ENCODE data around the gene SNTA1.
"Not testable (repeated sequence)": the region's sequence is repeated elsewhere in the genome, so short reads cannot be mapped to it uniquely, and the experiment has no call there.

Gene SNTA1

GRCh38 chr20:33393609-33394008 lies 50.0 kb downstream of the SNTA1 start:
- DNase-seq (ENCODE audit: low read depth), result no peak

DNA sequence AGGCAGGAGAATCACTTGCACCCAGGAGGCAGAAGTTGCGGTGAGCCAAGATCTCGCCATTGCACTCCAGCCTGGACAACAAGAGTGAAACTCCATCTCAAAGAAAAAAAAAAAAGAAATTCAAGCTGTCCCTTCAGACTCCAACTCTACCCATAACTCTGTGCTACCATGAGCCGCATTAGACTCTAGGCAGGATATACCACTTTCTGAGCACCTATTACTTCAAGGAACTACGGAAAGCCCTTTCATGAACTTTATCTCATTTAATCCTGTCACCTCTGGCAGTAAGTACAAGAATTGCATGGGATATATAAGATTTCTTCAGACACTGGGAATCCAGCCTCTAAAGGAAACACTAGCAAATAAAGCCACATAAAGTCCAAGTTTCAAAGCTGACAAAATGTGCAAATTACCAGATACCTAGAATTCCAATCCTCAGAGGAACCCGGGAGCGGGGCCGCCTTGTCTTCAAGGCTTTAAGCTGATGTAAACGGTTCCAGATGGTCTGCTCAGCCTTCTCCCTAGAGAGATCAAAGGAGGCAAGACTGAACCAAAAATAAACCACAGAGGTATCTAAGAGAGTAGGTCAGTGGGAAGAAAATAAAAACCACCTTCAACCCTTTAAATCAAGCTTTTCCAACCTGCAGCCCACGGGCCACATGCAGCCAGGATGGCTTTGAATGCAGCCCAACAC lies 51.7 kb downstream of the SNTA1 start:
- DNase-seq (ENCODE audit: low read depth), result peak; percentile 55

DNA sequence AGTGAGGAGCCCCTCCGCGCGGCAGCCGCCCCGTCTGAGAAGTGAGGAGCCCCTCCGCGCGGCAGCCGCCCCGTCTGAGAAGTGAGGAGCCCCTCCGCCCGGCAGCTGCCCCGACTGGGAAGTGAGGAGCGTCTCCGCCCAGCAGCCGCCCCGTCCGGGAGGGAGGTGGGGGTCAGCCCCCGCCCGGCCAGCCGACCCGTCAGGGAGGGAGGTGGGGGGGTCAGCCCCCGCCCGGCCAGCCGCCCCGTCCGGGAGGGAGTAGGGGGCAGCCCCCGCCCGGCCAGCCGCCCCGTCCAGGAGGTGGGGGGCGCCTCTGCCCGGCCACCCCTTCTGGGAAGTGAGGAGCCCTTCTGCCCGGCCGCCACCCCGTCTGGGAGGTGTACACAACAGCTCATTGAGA lies 54.2 kb downstream of the SNTA1 start:
- DNase-seq (ENCODE audit: low read depth), result not testable (repeated sequence)

- DNase-seq (ENCODE audit: low read depth), result no peak
Measured at GRCh38 chr20:33388268-33388667, 55.3 kb downstream of the SNTA1 start.

DNA sequence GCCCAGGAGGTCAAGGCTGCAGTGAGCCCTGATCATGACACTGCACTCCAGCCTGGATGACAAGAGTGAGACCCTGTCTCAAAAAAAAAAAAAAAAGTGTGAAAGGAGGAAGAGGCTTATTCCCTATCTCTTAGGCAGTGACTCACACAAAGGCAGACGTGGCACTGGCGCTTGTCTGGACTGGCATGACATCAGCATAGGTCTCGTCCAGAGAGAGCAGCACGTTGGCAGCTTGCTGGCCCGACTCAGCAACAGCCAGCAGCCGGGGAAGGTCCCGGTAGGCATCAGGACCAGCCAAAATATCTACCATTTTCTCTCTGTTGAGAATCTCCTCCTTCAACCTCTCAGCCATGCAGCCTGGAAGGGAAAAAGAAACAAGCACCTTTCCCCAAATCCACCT lies 56.4 kb downstream of the SNTA1 start:
- DNase-seq (ENCODE audit: low read depth), result no peak

DNA sequence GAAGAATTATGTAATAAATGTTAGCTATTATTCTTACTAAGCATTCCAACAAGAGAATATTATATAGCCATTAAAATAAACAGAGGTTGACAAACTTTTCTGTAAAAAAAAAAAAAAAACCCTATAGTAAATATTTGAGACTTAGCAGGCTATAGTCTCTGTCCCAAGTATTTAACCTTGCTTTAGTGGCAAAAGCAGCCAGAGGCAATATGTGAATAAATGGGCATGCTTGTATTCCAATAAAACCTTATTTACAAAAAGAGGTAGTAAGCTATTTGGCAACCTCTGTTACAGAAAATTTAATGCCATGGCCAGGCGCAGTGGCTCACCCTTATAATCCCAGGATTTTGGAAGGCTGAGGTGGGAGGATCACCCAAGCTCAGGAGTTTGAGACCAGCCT lies 56.9 kb downstream of the SNTA1 start:
- DNase-seq (ENCODE audit: low read depth), result no peak

DNA sequence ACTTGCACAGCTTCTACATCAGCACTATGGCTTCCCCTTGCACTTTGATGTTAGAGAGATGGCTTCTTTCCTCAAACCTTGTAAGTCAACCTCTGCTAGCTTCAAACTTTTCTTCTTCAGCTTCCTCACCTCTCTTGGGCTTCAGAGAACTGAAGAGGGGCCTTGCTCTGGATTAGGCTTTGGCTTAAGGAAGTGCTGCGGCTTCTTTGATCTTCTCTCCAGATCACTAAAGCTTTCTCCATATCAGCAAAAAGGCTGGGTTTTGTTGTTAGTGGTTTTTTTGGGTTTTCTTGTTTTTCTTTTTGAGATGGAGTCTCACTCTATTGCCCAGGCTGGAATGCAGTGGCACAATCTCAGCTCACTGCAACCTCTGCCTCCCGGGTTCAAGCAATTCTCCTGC lies 66.2 kb downstream of the SNTA1 start:
- DNase-seq (ENCODE audit: low read depth), result no peak

DNA sequence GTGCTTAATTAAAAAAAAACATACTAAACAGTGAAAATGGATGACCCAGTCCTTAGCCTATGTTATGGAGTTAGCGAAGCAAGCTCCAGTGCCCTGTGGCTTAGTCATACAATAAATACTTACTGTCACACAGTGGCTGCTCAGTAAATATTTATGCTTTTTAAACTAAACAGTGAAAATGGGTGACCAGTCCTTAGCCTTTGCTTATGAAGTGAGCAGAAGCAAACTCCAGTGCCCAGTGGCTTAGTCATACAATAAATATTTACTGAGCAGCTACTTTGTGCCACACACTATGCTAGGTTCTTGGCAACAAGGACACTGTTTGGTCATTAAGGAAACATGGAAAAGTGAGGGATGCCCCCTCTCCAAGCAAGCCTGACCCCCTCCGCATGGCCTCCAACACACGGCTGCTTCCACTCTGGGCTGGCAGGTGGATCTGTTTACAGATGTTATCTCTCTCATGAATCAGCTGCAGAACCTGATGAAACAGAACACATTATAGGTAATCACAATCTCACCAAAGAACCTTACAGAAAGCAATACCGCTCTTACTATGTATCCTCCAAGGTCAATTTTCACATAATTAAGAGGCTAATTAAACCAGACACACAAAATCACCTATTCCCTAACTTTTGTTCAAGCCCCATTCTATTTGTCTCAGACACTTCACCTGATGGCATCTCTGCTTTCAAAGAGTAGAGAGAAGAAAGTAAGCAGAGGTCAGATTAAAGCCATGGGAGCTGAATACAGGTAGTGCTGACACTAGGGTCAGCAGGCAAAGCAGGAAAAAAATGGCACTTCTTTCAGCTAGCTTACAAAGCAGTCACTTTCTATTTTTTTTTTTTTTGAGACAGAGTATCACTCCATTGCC lies 69.6 kb downstream of the SNTA1 start:
- peak; percentile 26 for DNase-seq (ENCODE audit: low read depth)

- DNase-seq (ENCODE audit: low read depth), result no peak
Measured at GRCh38 chr20:33372993-33373441, 70.5 kb downstream of the SNTA1 start.

DNA sequence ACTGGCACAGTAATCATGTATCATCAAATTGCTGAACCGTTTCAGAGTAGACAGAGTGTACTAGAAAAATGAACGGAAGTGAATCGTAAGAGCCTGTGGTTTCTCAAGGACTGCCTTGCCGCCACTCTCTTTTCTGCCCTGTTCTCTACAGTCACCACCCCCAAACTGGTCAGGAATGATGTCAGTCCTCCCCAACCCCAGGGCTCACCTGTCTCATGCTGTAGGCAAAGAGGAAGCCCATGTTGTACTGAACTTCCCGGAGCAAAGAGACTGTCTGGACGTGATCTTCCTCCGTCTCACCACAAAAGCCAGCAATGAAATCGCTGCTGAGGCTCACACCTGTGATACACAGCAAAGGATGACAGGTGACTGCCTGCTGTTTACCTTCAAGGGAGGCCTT lies 73.3 kb downstream of the SNTA1 start:
- DNase-seq (ENCODE audit: low read depth), result no peak

- DNase-seq (ENCODE audit: low read depth), result no peak
Measured at GRCh38 chr20:33362898-33363297, 80.7 kb downstream of the SNTA1 start.

DNA sequence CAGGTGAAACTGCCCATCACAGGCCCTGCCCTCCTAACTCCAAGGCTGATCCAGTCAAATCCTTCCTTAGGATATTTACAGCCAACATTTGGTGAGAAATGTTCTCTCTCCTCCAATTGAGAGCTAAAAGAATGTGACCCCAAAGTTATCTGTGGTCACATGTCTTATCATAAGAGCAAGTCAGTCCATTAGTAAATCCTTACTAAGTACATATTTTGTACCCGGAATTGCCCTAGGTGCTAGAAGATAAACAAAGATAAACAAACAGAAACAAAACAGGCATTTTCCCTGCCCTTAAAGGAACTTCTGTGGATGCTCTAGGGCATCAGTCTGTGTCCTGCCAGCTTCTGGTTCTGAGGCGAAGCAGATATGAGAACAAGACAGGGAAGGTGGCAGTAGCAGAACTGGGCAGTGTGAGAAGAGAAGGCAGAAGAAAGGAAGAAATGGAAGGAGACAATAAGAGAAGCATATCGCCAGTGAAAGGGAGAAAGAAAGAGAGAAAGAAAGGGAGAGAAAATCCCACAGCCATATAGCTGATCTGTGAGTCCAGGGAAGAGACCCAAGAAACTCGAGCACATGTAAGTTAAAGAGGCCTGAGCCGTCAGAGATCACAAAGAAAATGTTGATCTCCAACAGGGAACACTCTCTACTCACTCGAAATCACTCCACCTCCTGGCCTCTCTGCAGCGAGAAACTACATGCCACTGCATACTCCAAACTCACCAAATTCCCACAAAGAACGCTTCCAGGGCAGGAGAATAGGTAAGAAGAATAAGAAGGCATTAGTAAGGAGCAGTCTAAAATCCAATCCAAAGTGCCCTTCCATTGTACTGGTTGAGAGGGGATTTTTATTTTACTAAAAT lies 83.9 kb downstream of the SNTA1 start:
- DNase-seq (ENCODE audit: low read depth), result no peak
